Stomach (tissue), 4 donors: Measurements from ENCODE around the gene DYNC1H1.

Experiments
- EP300 ChIP-seq: sonication (generic); formaldehyde crosslinking; IDR thresholded peaks from one replicate; pipeline ENCODE4 v1.6.1; 2017; ENCODE audit warnings: antibody characterized with exemption
- POLR2A ChIP-seq, 4 donors: fragments of 450-650 bp; IDR thresholded peaks; one replicate each; pipeline ENCODE4 v1.6.1; 2016; ENCODE audit warnings: antibody characterized with exemption in 4 of 4, control low read depth in 2 of 4, mild to moderate bottlenecking in 1 of 4, moderate library complexity in 1 of 4
- POLR2AphosphoS5 ChIP-seq, 3 donors: sonication (generic); formaldehyde crosslinking; IDR thresholded peaks; one replicate each; pipeline ENCODE4 v1.6.1; 2016; ENCODE audit warnings: antibody characterized with exemption in 3 of 3
- TF ChIP-seq, protein P1 (sequence below), 7 experiments: fragments of 450-650 bp in 4 of 7; fragments of 200-600 bp in 3 of 7; sonication (generic) in 3 of 7; IDR thresholded peaks; one replicate each; pipeline ENCODE4 v1.5.1; 2016 to 2019; ENCODE audit warnings: antibody characterized with exemption in 7 of 7, control low read depth in 2 of 7, mild to moderate bottlenecking in 1 of 7

GRCh38 chr14:101917413-101918017 is 46.9 kb upstream of the DYNC1H1 start:
- TF ChIP-seq, protein P1, sequence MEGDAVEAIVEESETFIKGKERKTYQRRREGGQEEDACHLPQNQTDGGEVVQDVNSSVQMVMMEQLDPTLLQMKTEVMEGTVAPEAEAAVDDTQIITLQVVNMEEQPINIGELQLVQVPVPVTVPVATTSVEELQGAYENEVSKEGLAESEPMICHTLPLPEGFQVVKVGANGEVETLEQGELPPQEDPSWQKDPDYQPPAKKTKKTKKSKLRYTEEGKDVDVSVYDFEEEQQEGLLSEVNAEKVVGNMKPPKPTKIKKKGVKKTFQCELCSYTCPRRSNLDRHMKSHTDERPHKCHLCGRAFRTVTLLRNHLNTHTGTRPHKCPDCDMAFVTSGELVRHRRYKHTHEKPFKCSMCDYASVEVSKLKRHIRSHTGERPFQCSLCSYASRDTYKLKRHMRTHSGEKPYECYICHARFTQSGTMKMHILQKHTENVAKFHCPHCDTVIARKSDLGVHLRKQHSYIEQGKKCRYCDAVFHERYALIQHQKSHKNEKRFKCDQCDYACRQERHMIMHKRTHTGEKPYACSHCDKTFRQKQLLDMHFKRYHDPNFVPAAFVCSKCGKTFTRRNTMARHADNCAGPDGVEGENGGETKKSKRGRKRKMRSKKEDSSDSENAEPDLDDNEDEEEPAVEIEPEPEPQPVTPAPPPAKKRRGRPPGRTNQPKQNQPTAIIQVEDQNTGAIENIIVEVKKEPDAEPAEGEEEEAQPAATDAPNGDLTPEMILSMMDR (IDR thresholded peaks at IDR 0.05): no peak
- TF ChIP-seq EP300 (no peak), POLR2A (IDR thresholded peaks at IDR 0.05) (no peak), POLR2AphosphoS5 (IDR thresholded peaks at IDR 0.05) (no peak)
